Duodenal mucosa (tissue), 2 donors: ENCODE results near the gene NTN3.
"Not testable (repeated sequence)": the region's sequence is repeated elsewhere in the genome, so short reads cannot be mapped to it uniquely, and the experiment has no call there.

Source experiments
- H3K27ac ChIP-seq: one replicate; pipeline ENCODE4 v1.7.0; 2013; ENCODE audit warnings: low read depth, low read length
- H3K27me3 ChIP-seq, 2 donors: one replicate each; pipeline ENCODE4 v1.7.0; 2013; ENCODE audit warnings: low read length in 2 of 2, control low read depth in 1 of 2; ENCODE audit not compliant: insufficient read depth in 2 of 2, control insufficient read depth in 1 of 2
- H3K36me3 ChIP-seq, 2 donors: one replicate each; pipeline ENCODE4 v1.7.0; 2013; ENCODE audit warnings: low read length in 2 of 2, control low read depth in 1 of 2; ENCODE audit not compliant: insufficient read depth in 2 of 2, control insufficient read depth in 1 of 2
- H3K4me1 ChIP-seq, 2 donors: one replicate each; pipeline ENCODE4 v1.7.0; 2013; ENCODE audit warnings: low read length in 2 of 2, control low read depth in 1 of 2; ENCODE audit not compliant: insufficient read depth in 2 of 2, control insufficient read depth in 1 of 2
- H3K4me3 ChIP-seq, 2 donors: one replicate each; pipeline ENCODE4 v1.7.0; 2013; ENCODE audit warnings: low read length in 2 of 2, low read depth in 1 of 2
- H3K9ac ChIP-seq, 2 donors: one replicate each; pipeline ENCODE4 v1.7.0; 2013; ENCODE audit warnings: low read length in 2 of 2, low read depth in 1 of 2
- H3K9me3 ChIP-seq, 2 donors: one replicate each; pipeline ENCODE4 v1.7.0; 2013; ENCODE audit warnings: low read length in 2 of 2, control low read depth in 1 of 2; ENCODE audit not compliant: control insufficient read depth in 1 of 2

The NTN3 gene

GRCh38 chr16:2429034-2429770, 41.9 kb upstream of the NTN3 start, which contains the start of gene CCNF:
Gene CCNF, plus strand, starts transcription at chr16:2429447. Its CDS starts 35 bp downstream, at chr16:2429482.
- H3K27ac ChIP-seq: no peak within 1 kb of the TSS
- peaks cover 0 to 13% of the 10 kb centered on the region in 2 donors for H3K36me3 ChIP-seq
- peak within 1 kb of the TSS; percentile 77 to 84 for H3K4me3 ChIP-seq
- peak within 1 kb of the TSS; percentile 71 to 77 for H3K9ac ChIP-seq
- peaks cover 9 to 22% of the 10 kb centered on the region in 2 donors for H3K4me1 ChIP-seq
- no peaks in the 10 kb centered on the region for H3K27me3 ChIP-seq
- no peaks in the 10 kb centered on the region for H3K9me3 ChIP-seq

- H3K9me3 ChIP-seq: no peaks in the 10 kb centered on the region
- peaks cover 9 to 22% of the 10 kb centered on the region in 2 donors for H3K4me1 ChIP-seq
- no peak overlapping the region for H3K27ac ChIP-seq
- H3K4me3 ChIP-seq: peak overlapping the region; percentile 77 to 78
- H3K36me3 ChIP-seq: peaks cover 0 to 13% of the 10 kb centered on the region in 2 donors
- peak overlapping the region; percentile 70 to 71 for H3K9ac ChIP-seq
- H3K27me3 ChIP-seq: no peaks in the 10 kb centered on the region
Measured at GRCh38 chr16:2429771-2430663, 41.1 kb upstream of the NTN3 start.

GRCh38 chr16:2432286-2432685, 38.8 kb upstream of the NTN3 start:
- Histone ChIP-seq H3K9ac (no peak overlapping the region), H3K36me3 (peaks cover 0 to 31% of the 10 kb centered on the region in 2 donors), H3K27ac (no peak overlapping the region), H3K27me3 (no peaks in the 10 kb centered on the region), H3K9me3 (no peaks in the 10 kb centered on the region), H3K4me3 (no peak overlapping the region), H3K4me1 (peaks cover 9 to 22% of the 10 kb centered on the region in 2 donors)

GRCh38 chr16:2432801-2433505, 38.1 kb upstream of the NTN3 start:
- H3K27ac ChIP-seq: no peak overlapping the region

GRCh38 chr16:2435236-2435635, 35.9 kb upstream of the NTN3 start:
- not testable (repeated sequence) for H3K4me1 ChIP-seq, H3K9ac ChIP-seq, H3K27me3 ChIP-seq, H3K4me3 ChIP-seq, H3K27ac ChIP-seq, H3K9me3 ChIP-seq
- H3K36me3 ChIP-seq: peaks cover 0 to 53% of the 10 kb centered on the region in 2 donors

More at GRCh38 chr16:2432801-2433505, 38.1 kb upstream of the NTN3 start:
- Histone ChIP-seq H3K4me3 (no peak overlapping the region), H3K9me3 (no peaks in the 10 kb centered on the region), H3K4me1 (peaks cover 9 to 22% of the 10 kb centered on the region in 2 donors), H3K36me3 (peaks cover 0 to 35% of the 10 kb centered on the region in 2 donors), H3K27me3 (no peaks in the 10 kb centered on the region), H3K9ac (no peak overlapping the region)

GRCh38 chr16:2436110-2436509, 35.0 kb upstream of the NTN3 start:
- Histone ChIP-seq H3K9ac (no peak overlapping the region), H3K9me3 (no peaks in the 10 kb centered on the region), H3K27ac (no peak overlapping the region), H3K4me1 (no peaks in the 10 kb centered on the region), H3K27me3 (no peaks in the 10 kb centered on the region), H3K36me3 (peaks cover 0 to 53% of the 10 kb centered on the region in 2 donors), H3K4me3 (no peak overlapping the region)

GRCh38 chr16:2437032-2437790, 33.9 kb upstream of the NTN3 start:
- Histone ChIP-seq H3K36me3 (peaks cover 0 to 50% of the 10 kb centered on the region in 2 donors), H3K27ac (no peak overlapping the region), H3K9ac (no peak overlapping the region)

GRCh38 chr16:2438121-2438520, 33.0 kb upstream of the NTN3 start:
- no peaks in the 10 kb centered on the region for H3K9me3 ChIP-seq
- H3K27ac ChIP-seq: no peak overlapping the region
- no peak overlapping the region for H3K4me3 ChIP-seq
- H3K36me3 ChIP-seq: peaks cover 0 to 41% of the 10 kb centered on the region in 2 donors
- no peaks in the 10 kb centered on the region for H3K27me3 ChIP-seq
- H3K4me1 ChIP-seq: no peaks in the 10 kb centered on the region
- no peak overlapping the region for H3K9ac ChIP-seq

More at GRCh38 chr16:2437032-2437790, 33.9 kb upstream of the NTN3 start:
- Histone ChIP-seq H3K4me1 (no peaks in the 10 kb centered on the region), H3K9me3 (no peaks in the 10 kb centered on the region), H3K27me3 (no peaks in the 10 kb centered on the region), H3K4me3 (no peak overlapping the region)

GRCh38 chr16:2439598-2439997, 31.5 kb upstream of the NTN3 start:
- no peak overlapping the region for H3K9ac ChIP-seq
- H3K4me1 ChIP-seq: no peaks in the 10 kb centered on the region
- no peaks in the 10 kb centered on the region for H3K27me3 ChIP-seq
- H3K36me3 ChIP-seq: peaks cover 0 to 47% of the 10 kb centered on the region in 2 donors
- no peak overlapping the region for H3K27ac ChIP-seq
- H3K4me3 ChIP-seq: no peak overlapping the region
- no peaks in the 10 kb centered on the region for H3K9me3 ChIP-seq
